ENCODE results near the gene RUNX1.

The RUNX1 gene

GRCh38 chr21:34922479-34922878 is 126.6 kb downstream of the RUNX1 start:
- no peaks in the 10 kb centered on the region for H3K79me2 ChIP-seq (ENCODE audit: low read length)
- peaks cover 12% of the 10 kb centered on the region for H3K4me1 ChIP-seq (ENCODE audit: low read length)
- H2AFZ ChIP-seq (ENCODE audit: low read depth, low read length), result no peak overlapping the region
- H3K27ac ChIP-seq (ENCODE audit: low read length), result no peak overlapping the region
- H3K4me2 ChIP-seq (ENCODE audit: low read length), result no peak overlapping the region
- TF ChIP-seq CTCF (IDR thresholded peaks at IDR 0.05; ENCODE audit: low read depth, low read length), result no peak
- TF ChIP-seq EZH2phosphoT487 (IDR thresholded peaks at IDR 0.05; ENCODE audit: low read depth), result no peak
- H3K4me3 ChIP-seq (ENCODE audit: low read length), result no peak overlapping the region
- H3K9ac ChIP-seq (ENCODE audit: low read length), result no peak overlapping the region
- no peaks in the 10 kb centered on the region for H3K27me3 ChIP-seq (ENCODE audit: low read depth, low read length)
- H3K9me3 ChIP-seq (ENCODE audit: insufficient read depth, low read length), result no peaks in the 10 kb centered on the region
- H3K36me3 ChIP-seq (replicated peaks; ENCODE audit: low read depth, low read length), result peaks cover 5% of the 10 kb centered on the region
- no peaks in the 10 kb centered on the region; the same call in 1 of the 2 replicates for H4K20me1 ChIP-seq (ENCODE audit: insufficient read depth, low read length)

DNA sequence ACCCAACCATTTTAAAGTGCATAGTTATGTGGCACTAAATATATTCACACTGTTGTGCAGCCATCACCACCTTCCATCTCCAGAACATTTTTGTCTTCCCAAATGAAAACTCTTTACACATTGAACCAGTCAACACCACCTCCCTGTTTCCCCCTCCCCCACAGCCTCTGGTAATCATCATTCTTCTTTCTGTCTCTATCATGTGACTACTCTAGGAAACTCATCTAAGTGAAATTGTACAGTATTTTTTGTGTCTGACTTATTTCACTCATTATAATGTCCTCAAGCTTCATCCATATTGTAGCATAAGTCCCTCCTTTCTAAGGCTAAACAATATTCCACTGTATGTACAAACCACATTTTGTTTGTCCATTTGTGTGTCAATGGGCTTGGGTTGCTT is 128.0 kb downstream of the RUNX1 start:
- Histone ChIP-seq H3K4me3 (ENCODE audit: low read length) (no peak overlapping the region), H3K36me3 (replicated peaks; ENCODE audit: low read depth, low read length) (peaks cover 5% of the 10 kb centered on the region), H3K4me1 (ENCODE audit: low read length) (peaks cover 12% of the 10 kb centered on the region), H3K4me2 (ENCODE audit: low read length) (no peak overlapping the region), H3K9ac (ENCODE audit: low read length) (no peak overlapping the region), H4K20me1 (ENCODE audit: insufficient read depth, low read length) (peaks cover 3% of the 10 kb centered on the region; the same call in 1 of the 2 replicates), H3K27ac (ENCODE audit: low read length) (no peak overlapping the region), H3K9me3 (ENCODE audit: insufficient read depth, low read length) (no peaks in the 10 kb centered on the region), H3K79me2 (ENCODE audit: low read length) (no peaks in the 10 kb centered on the region), H3K27me3 (ENCODE audit: low read depth, low read length) (no peaks in the 10 kb centered on the region), H2AFZ (ENCODE audit: low read depth, low read length) (no peak overlapping the region)
- TF ChIP-seq CTCF (IDR thresholded peaks at IDR 0.05; ENCODE audit: low read depth, low read length) (no peak), EZH2phosphoT487 (IDR thresholded peaks at IDR 0.05; ENCODE audit: low read depth) (no peak)

- no peak overlapping the region for H3K9ac ChIP-seq (ENCODE audit: low read length)
- H3K79me2 ChIP-seq (ENCODE audit: low read length), result no peaks in the 10 kb centered on the region
- no peaks in the 10 kb centered on the region for H3K9me3 ChIP-seq (ENCODE audit: insufficient read depth, low read length)
- no peak overlapping the region for H2AFZ ChIP-seq (ENCODE audit: low read depth, low read length)
- TF ChIP-seq EZH2phosphoT487 (IDR thresholded peaks at IDR 0.05; ENCODE audit: low read depth) (no peak), CTCF (IDR thresholded peaks at IDR 0.05; ENCODE audit: low read depth, low read length) (no peak)
- H3K4me2 ChIP-seq (ENCODE audit: low read length), result no peak overlapping the region
- H3K36me3 ChIP-seq (replicated peaks; ENCODE audit: low read depth, low read length), result peaks cover 5% of the 10 kb centered on the region
- no peak overlapping the region for H3K4me3 ChIP-seq (ENCODE audit: low read length)
- no peaks in the 10 kb centered on the region for H3K27me3 ChIP-seq (ENCODE audit: low read depth, low read length)
- no peaks in the 10 kb centered on the region for H3K4me1 ChIP-seq (ENCODE audit: low read length)
- peaks cover 8% of the 10 kb centered on the region; the same call in 1 of the 2 replicates for H4K20me1 ChIP-seq (ENCODE audit: insufficient read depth, low read length)
- H3K27ac ChIP-seq (ENCODE audit: low read length), result no peak overlapping the region
These were observed 129.7 kb downstream of the RUNX1 start for GRCh38 chr21:34919406-34919805.

DNA sequence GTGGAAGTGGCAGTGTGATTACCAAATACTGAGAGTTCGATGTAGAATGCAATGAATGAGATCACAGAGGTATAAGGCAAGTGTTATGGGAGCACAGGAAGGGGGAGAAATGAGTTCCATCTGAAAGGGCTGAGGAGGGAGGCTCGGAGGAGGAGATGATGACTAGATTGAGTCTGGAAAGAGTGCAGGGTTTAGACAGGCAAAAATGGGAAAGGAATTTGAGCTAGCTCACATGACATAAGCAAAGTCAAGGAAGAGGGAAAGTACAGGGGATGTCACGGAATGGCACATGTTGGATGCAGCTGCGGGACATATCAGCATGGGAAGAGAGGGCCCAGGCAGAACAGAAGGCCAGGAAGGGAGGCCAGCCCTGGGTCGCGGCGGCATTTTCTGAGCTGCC is 132.7 kb downstream of the RUNX1 start:
- Histone ChIP-seq H4K20me1 (ENCODE audit: insufficient read depth, low read length) (peaks cover 22% of the 10 kb centered on the region), H3K4me3 (ENCODE audit: low read length) (no peak overlapping the region)
- TF ChIP-seq EZH2phosphoT487 (IDR thresholded peaks at IDR 0.05; ENCODE audit: low read depth) (no peak), CTCF (IDR thresholded peaks at IDR 0.05; ENCODE audit: low read depth, low read length) (no peak)

More for the DNA sequence above, 132.7 kb downstream of the RUNX1 start:
- H2AFZ ChIP-seq (ENCODE audit: low read depth, low read length), result no peak overlapping the region
- no peak overlapping the region for H3K4me2 ChIP-seq (ENCODE audit: low read length)
- no peaks in the 10 kb centered on the region for H3K36me3 ChIP-seq (replicated peaks; ENCODE audit: low read depth, low read length)
- no peaks in the 10 kb centered on the region for H3K9me3 ChIP-seq (ENCODE audit: insufficient read depth, low read length)
- peaks cover 9% of the 10 kb centered on the region for H3K4me1 ChIP-seq (ENCODE audit: low read length)
- H3K9ac ChIP-seq (ENCODE audit: low read length), result no peak overlapping the region
- H3K27me3 ChIP-seq (ENCODE audit: low read depth, low read length), result no peaks in the 10 kb centered on the region
- no peak overlapping the region for H3K27ac ChIP-seq (ENCODE audit: low read length)
- no peaks in the 10 kb centered on the region for H3K79me2 ChIP-seq (ENCODE audit: low read length)
